ENCODE measurements around the gene YJEFN3. TPM values are rescaled to one million over a fixed set of nuclear protein-coding genes. Genes with fewer than 3 reads are reported as not detected.

The YJEFN3 gene
- total RNA-seq, 1 experiment from 2014 or later = 25.3 TPM

DNA sequence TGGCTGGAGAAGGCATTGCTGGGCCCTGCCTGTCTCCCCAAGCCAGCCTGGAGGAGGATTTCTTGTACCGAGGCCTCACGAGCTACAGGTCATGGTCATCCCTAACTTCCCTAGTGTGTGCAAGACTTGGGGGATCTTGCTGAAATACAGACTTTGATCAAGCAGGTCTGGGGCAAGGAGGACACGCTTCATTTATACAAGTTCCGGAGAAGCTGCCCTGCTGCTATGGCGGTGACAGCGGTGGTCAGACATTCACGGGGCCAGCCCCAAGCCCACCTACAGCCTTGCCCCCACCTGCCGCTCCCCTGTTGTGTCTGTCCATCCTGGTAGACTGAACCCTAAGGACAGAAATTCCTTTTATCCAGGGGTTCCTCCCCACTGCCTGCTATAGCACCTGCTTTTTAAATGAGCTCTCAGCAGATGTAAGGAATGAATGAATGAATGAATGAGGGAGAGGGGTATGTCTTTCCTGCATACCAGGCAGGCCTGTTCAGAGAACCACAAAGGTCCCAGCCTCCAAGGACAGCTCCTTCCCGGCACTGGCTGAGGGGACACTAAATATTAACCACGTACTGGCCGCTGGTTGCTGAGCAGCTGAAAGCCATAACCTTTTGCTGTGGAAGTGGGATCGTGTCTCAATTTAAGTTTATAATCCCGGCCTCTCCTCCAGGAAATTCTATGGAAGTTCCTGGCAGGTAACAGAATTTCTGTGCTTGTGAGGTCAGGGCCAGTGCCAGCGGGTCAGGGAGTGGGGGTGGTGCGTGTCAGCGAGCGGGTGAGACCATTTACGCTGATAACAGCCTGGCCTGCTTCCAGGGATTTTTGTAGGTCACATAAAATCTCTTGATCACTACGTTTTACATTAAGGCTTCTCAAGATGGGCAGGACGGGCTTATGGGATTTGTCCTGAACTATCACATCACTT lies 40.5 kb upstream of the YJEFN3 start:
- RAD21 ChIA-PET (ENCODE audit: low non-redundant PET in 1 of 2, low total read pairs in 2 of 2, uncharacterized antibody in 2 of 2, unreplicated experiment in 2 of 2) = interaction anchor here (0.6 to 1.6 kb wide), 2 partner anchors 121 to 292 kb away, joined by 3 to 4 read pairs; no protein-coding TSS in a partner anchor
- Histone ChIP-seq H3K79me2 (ENCODE audit: insufficient read depth, low read length) (peaks cover 89% of the 10 kb centered on the region), H3K4me1 (ENCODE audit: control insufficient read depth in 1 of 2, insufficient read depth in 2 of 2, low read length in 2 of 2) (peaks cover 19 to 43% of the 10 kb centered on the region in 2 experiments), H2AFZ (ENCODE audit: low read depth, low read length, poor library complexity, severe bottlenecking) (no peak overlapping the region), H3K9me3 (ENCODE audit: control insufficient read depth in 1 of 2, insufficient read depth in 1 of 2, low read depth in 1 of 2, low read length in 2 of 2) (no peaks in the 10 kb centered on the region), H3K9ac (ENCODE audit: low read length) (peak overlapping the region; percentile 54), H3K36me3 (ENCODE audit: control insufficient read depth in 1 of 2, insufficient read depth in 2 of 2, low read length in 2 of 2) (peaks cover 2 to 15% of the 10 kb centered on the region in 2 experiments; a peak in 2 of 4 replicates), H3K27ac (ENCODE audit: low read depth, low read length) (peak overlapping the region; percentile 72), H3K4me3 (replicated peaks in 1 of 2; ENCODE audit: low read depth in 1 of 2, low read length in 2 of 2) (no peak overlapping the region; a peak in 1 of 4 replicates), H3K9me2 (ENCODE audit: insufficient read depth) (no peaks in the 10 kb centered on the region), H3K4me2 (ENCODE audit: low read length) (peak overlapping the region; percentile 62), H3K27me3 (ENCODE audit: insufficient read depth, low read length) (no peaks in the 10 kb centered on the region), H4K20me1 (ENCODE audit: insufficient read depth) (peaks cover 10% of the 10 kb centered on the region; the same call in 1 of the 2 replicates)
- POLR2A ChIA-PET = interaction anchor here (1.1 to 2.2 kb wide), 2 partner anchors 110 to 124 kb away, joined by 3 to 10 read pairs; no protein-coding TSS in a partner anchor
- no peak for TF ChIP-seq SIN3A (IDR thresholded peaks at IDR 0.05; ENCODE audit: low read depth)
- no peak for TF ChIP-seq YY1 (IDR thresholded peaks at IDR 0.05; ENCODE audit: extremely low read depth, insufficient replicate concordance, low read depth, low read length)
- intact Hi-C loops (cut with micrococcal nuclease) = loop anchor here (5.0 kb wide), 1 partner anchor 81 kb away; the partner anchor contains the start of gene GATAD2A
- ATAC-seq (no peak), DNase-seq (ENCODE audit: low read depth, low spot score) (no peak)
- CTCF ChIA-PET = interaction anchor here (3.1 to 3.2 kb wide), 2 partner anchors 83 to 122 kb away, joined by 11 to 40 read pairs; partner anchors contain the start of gene GATAD2A
- BruUV-seq (replicated peaks) = no TSS peak

DNA sequence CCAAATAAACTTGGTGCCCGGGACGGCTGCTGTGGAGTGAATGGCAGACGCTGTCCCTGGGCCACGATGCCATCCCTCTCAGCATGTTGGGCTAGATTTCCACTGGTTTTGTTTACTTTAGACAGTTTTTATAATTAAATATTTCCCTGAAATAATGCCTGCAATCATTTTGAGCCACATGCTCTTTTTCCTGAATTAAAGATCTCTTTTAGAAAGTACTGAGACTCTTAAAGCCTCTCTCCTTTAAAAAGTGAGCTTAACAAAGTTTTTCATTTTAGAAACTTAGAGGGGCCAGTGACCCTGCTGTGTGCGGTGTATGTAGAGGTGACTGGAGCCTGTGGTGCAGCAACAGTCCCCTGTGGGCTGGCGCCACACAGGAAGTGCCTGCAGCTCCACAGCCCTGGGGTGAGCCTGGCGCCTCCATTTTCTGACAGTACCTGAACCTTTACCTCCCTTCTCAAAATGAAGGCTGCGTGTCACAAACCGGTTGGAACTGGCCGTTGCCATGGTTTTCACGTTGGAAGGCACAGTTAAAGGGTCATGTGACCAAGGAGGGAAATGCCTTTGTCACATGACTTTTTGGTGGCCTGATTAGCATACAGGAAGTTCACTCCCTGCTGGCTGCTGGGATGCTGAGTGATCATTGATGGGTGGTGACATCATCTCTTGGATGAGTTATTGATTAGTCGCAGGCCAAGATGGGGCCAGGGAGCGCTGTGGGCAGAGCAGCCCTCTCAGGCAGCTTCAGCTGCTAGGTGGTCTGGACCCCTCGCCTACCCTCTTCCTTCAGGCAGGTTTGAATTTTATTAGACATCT lies 39.6 kb upstream of the YJEFN3 start:
- ChIA-PET POLR2A (interaction anchor here (1.1 to 2.2 kb wide), 2 partner anchors 111 to 125 kb away, joined by 3 to 10 read pairs; no protein-coding TSS in a partner anchor), RAD21 (ENCODE audit: low non-redundant PET in 1 of 2, low total read pairs in 2 of 2, uncharacterized antibody in 2 of 2, unreplicated experiment in 2 of 2) (interaction anchor here (0.6 to 1.6 kb wide), 4 partner anchors 122 to 293 kb away, joined by 3 to 4 read pairs (median 3); no protein-coding TSS in a partner anchor)
- peaks cover 19 to 43% of the 10 kb centered on the region in 2 experiments for H3K4me1 ChIP-seq (ENCODE audit: control insufficient read depth in 1 of 2, insufficient read depth in 2 of 2, low read length in 2 of 2)

More for the DNA sequence above, 39.6 kb upstream of the YJEFN3 start:
- Histone ChIP-seq H3K27ac (ENCODE audit: low read depth, low read length) (peak overlapping the region; percentile 72), H3K9me2 (ENCODE audit: insufficient read depth) (no peaks in the 10 kb centered on the region), H2AFZ (ENCODE audit: low read depth, low read length, poor library complexity, severe bottlenecking) (no peak overlapping the region), H3K4me2 (ENCODE audit: low read length) (peak overlapping the region; percentile 62), H3K9ac (ENCODE audit: low read length) (peak overlapping the region; percentile 54), H3K9me3 (ENCODE audit: control insufficient read depth in 1 of 2, insufficient read depth in 1 of 2, low read depth in 1 of 2, low read length in 2 of 2) (no peaks in the 10 kb centered on the region), H3K36me3 (ENCODE audit: control insufficient read depth in 1 of 2, insufficient read depth in 2 of 2, low read length in 2 of 2) (peaks cover 6 to 13% of the 10 kb centered on the region in 2 experiments; a peak in 3 of 4 replicates), H3K27me3 (ENCODE audit: insufficient read depth, low read length) (no peaks in the 10 kb centered on the region), H4K20me1 (ENCODE audit: insufficient read depth) (peaks cover 10% of the 10 kb centered on the region; the same call in 1 of the 2 replicates), H3K4me3 (replicated peaks in 1 of 2; ENCODE audit: low read depth in 1 of 2, low read length in 2 of 2) (peak overlapping the region in 1 of 2 experiments; percentile 5; a peak in 1 of 4 replicates), H3K79me2 (ENCODE audit: insufficient read depth, low read length) (peaks cover 90% of the 10 kb centered on the region)
- CTCF ChIA-PET = interaction anchor here (0.9 to 3.2 kb wide), 7 partner anchors 63 to 288 kb away, joined by 3 to 40 read pairs (median 5); partner anchors contain the start of gene GATAD2A
- DNase-seq (ENCODE audit: low read depth, low spot score) (peak; percentile 89), ATAC-seq (peak; percentile 70)
- TF ChIP-seq, protein P1, sequence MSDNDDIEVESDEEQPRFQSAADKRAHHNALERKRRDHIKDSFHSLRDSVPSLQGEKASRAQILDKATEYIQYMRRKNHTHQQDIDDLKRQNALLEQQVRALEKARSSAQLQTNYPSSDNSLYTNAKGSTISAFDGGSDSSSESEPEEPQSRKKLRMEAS (IDR thresholded peaks at IDR 0.05) = no peak
- TF ChIP-seq SIN3A (IDR thresholded peaks at IDR 0.05; ENCODE audit: low read depth) (no peak), YY1 (IDR thresholded peaks at IDR 0.05; ENCODE audit: extremely low read depth, insufficient replicate concordance, low read depth, low read length) (peak; percentile 94), CBX3 (IDR thresholded peaks at IDR 0.05; ENCODE audit: low read depth) (no peak), SP1 (IDR thresholded peaks at IDR 0.05; ENCODE audit: low read depth) (no peak)
- intact Hi-C loops (cut with micrococcal nuclease) = loop anchor here (5.0 kb wide), 1 partner anchor 82 kb away; the partner anchor contains the start of gene GATAD2A
- TSS peak; percentile 72 for BruUV-seq (replicated peaks)
